ENCODE data around the gene RUNX2. TPM values are rescaled to one million over a fixed set of nuclear protein-coding genes. Genes with fewer than 3 reads are reported as not detected.

The RUNX2 gene
- polyA plus RNA-seq, 1 donor (not counting 4 experiments of a cell fraction or from before 2014, with no cell fraction given) = 1.4 TPM

DNA sequence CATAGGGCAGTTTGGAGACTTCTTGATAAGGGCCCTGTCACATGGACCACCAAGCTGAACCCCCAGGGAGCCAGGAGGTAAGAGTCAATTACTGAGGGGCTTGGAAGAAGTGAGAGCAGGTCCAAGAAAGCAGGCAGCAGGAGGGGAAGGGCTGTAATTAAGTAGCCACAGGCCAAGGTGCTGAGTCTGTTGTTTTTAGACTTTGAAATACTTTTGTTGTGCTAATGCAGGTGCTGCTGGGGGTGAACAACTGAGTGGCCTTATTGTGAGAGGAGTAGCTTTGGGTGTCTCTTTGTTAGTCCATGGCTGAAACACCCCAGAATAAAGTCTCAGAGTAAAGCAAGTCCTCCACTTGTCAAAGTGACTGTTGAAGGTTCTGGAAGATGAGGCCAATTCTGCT lies 316.6 kb downstream of the RUNX2 start:
- H3K4me2 ChIP-seq (ENCODE audit: control insufficient read depth, extremely low read depth, insufficient read depth, low read depth, low read length) = no peak overlapping the region
- no peaks in the 10 kb centered on the region for H3K79me2 ChIP-seq (ENCODE audit: control insufficient read depth, insufficient read depth, low read length)
- FAIRE-seq (no peak), DNase-seq (ENCODE audit: low read depth, low spot score) (no peak)
- no peak overlapping the region for H3K27ac ChIP-seq (ENCODE audit: control insufficient read depth, insufficient read depth, low read length)
- H4K20me1 ChIP-seq (ENCODE audit: control insufficient read depth, extremely low read depth, insufficient read depth, low read length) = no peaks in the 10 kb centered on the region
- no peak overlapping the region for H2AFZ ChIP-seq (ENCODE audit: control insufficient read depth, low read length)
- H3K9me1 ChIP-seq (ENCODE audit: control insufficient read depth, extremely low read depth, insufficient read depth, low read length) = no peaks in the 10 kb centered on the region
- H3K4me3 ChIP-seq (ENCODE audit: control insufficient read depth in 2 of 3, extremely low read depth in 1 of 3, insufficient read depth in 2 of 3, low read depth in 1 of 3, low read length in 3 of 3) = no peak overlapping the region
- H3K36me3 ChIP-seq (ENCODE audit: control insufficient read depth in 2 of 2, extremely low read depth in 1 of 2, insufficient read depth in 2 of 2, low read length in 2 of 2) = no peaks in the 10 kb centered on the region
- no peaks in the 10 kb centered on the region for H3K27me3 ChIP-seq (ENCODE audit: control insufficient read depth, extremely low read depth, insufficient read depth, low read length)
- dilution Hi-C loops (cut with MboI; ENCODE audit: extremely low pct_ligation_motif_present, low sequenced_read_pairs) = no loop called here
- H3K4me1 ChIP-seq (ENCODE audit: control insufficient read depth, extremely low read depth, insufficient read depth, low read length) = peaks cover 23% of the 10 kb centered on the region
- no peak for TF ChIP-seq EZH2 (IDR thresholded peaks at IDR 0.05; ENCODE audit: low read length)
- TF ChIP-seq, protein P1, sequence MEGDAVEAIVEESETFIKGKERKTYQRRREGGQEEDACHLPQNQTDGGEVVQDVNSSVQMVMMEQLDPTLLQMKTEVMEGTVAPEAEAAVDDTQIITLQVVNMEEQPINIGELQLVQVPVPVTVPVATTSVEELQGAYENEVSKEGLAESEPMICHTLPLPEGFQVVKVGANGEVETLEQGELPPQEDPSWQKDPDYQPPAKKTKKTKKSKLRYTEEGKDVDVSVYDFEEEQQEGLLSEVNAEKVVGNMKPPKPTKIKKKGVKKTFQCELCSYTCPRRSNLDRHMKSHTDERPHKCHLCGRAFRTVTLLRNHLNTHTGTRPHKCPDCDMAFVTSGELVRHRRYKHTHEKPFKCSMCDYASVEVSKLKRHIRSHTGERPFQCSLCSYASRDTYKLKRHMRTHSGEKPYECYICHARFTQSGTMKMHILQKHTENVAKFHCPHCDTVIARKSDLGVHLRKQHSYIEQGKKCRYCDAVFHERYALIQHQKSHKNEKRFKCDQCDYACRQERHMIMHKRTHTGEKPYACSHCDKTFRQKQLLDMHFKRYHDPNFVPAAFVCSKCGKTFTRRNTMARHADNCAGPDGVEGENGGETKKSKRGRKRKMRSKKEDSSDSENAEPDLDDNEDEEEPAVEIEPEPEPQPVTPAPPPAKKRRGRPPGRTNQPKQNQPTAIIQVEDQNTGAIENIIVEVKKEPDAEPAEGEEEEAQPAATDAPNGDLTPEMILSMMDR (optimal IDR thresholded peaks at IDR 0.05 in 1 of 3, IDR thresholded peaks at IDR 0.05 in 1 of 3, conservative IDR thresholded peaks at IDR 0.05 in 1 of 3; ENCODE audit: extremely low read depth in 1 of 3, insufficient read depth in 2 of 3, low read length in 3 of 3) = no peak
- no peak overlapping the region for H3K9ac ChIP-seq (ENCODE audit: control insufficient read depth, extremely low read depth, insufficient read depth, low read length)
- H3K9me3 ChIP-seq (ENCODE audit: control insufficient read depth, low read depth, low read length) = no peaks in the 10 kb centered on the region

DNA sequence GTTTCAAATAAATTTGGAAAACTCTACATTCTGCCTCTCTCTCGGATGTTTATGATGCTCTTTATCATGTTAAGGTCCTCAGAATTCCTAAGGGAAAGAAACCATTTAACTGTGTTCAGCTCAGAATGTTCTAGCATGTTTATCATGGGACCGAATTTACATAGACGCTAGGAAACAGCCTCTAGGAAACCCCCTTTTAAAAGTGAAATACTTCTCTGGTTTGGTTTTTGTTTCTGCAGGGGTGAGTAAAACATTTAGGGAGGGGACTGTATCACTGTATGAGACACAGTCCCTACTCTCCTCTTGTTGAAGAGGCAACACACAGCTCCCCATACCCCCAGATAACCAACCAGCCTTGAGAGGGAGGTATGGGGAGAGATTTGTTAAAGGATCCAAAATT lies 317.2 kb downstream of the RUNX2 start:
- no peaks in the 10 kb centered on the region for H4K20me1 ChIP-seq (ENCODE audit: control insufficient read depth, extremely low read depth, insufficient read depth, low read length)
- no peak overlapping the region for H2AFZ ChIP-seq (ENCODE audit: control insufficient read depth, low read length)
- H3K4me2 ChIP-seq (ENCODE audit: control insufficient read depth, extremely low read depth, insufficient read depth, low read depth, low read length) = no peak overlapping the region
- H3K4me1 ChIP-seq (ENCODE audit: control insufficient read depth, extremely low read depth, insufficient read depth, low read length) = peaks cover 22% of the 10 kb centered on the region
- FAIRE-seq = no peak
- H3K4me3 ChIP-seq (ENCODE audit: control insufficient read depth in 2 of 3, extremely low read depth in 1 of 3, insufficient read depth in 2 of 3, low read depth in 1 of 3, low read length in 3 of 3) = no peak overlapping the region
- H3K9me1 ChIP-seq (ENCODE audit: control insufficient read depth, extremely low read depth, insufficient read depth, low read length) = no peaks in the 10 kb centered on the region
- H3K36me3 ChIP-seq (ENCODE audit: control insufficient read depth in 2 of 2, extremely low read depth in 1 of 2, insufficient read depth in 2 of 2, low read length in 2 of 2) = no peaks in the 10 kb centered on the region
- no peak overlapping the region for H3K27ac ChIP-seq (ENCODE audit: control insufficient read depth, insufficient read depth, low read length)
- TF ChIP-seq, protein P1 (optimal IDR thresholded peaks at IDR 0.05 in 1 of 3, IDR thresholded peaks at IDR 0.05 in 1 of 3, conservative IDR thresholded peaks at IDR 0.05 in 1 of 3; ENCODE audit: extremely low read depth in 1 of 3, insufficient read depth in 2 of 3, low read length in 3 of 3) = no peak
- no peak for TF ChIP-seq EZH2 (IDR thresholded peaks at IDR 0.05; ENCODE audit: low read length)
- no peaks in the 10 kb centered on the region for H3K79me2 ChIP-seq (ENCODE audit: control insufficient read depth, insufficient read depth, low read length)
- no peaks in the 10 kb centered on the region for H3K27me3 ChIP-seq (ENCODE audit: control insufficient read depth, extremely low read depth, insufficient read depth, low read length)
- dilution Hi-C loops (cut with MboI; ENCODE audit: extremely low pct_ligation_motif_present, low sequenced_read_pairs) = no loop called here
- no peak for DNase-seq (ENCODE audit: low read depth, low spot score)
- H3K9ac ChIP-seq (ENCODE audit: control insufficient read depth, extremely low read depth, insufficient read depth, low read length) = no peak overlapping the region
- H3K9me3 ChIP-seq (ENCODE audit: control insufficient read depth, low read depth, low read length) = no peaks in the 10 kb centered on the region
